Measurements from ENCODE around the gene LZTR1. TPM values are rescaled to one million over a fixed set of nuclear protein-coding genes. Genes with fewer than 3 reads are reported as not detected.

Gene LZTR1
- total RNA-seq, 1 experiment from 2014 or later, result 54.3 TPM

DNA sequence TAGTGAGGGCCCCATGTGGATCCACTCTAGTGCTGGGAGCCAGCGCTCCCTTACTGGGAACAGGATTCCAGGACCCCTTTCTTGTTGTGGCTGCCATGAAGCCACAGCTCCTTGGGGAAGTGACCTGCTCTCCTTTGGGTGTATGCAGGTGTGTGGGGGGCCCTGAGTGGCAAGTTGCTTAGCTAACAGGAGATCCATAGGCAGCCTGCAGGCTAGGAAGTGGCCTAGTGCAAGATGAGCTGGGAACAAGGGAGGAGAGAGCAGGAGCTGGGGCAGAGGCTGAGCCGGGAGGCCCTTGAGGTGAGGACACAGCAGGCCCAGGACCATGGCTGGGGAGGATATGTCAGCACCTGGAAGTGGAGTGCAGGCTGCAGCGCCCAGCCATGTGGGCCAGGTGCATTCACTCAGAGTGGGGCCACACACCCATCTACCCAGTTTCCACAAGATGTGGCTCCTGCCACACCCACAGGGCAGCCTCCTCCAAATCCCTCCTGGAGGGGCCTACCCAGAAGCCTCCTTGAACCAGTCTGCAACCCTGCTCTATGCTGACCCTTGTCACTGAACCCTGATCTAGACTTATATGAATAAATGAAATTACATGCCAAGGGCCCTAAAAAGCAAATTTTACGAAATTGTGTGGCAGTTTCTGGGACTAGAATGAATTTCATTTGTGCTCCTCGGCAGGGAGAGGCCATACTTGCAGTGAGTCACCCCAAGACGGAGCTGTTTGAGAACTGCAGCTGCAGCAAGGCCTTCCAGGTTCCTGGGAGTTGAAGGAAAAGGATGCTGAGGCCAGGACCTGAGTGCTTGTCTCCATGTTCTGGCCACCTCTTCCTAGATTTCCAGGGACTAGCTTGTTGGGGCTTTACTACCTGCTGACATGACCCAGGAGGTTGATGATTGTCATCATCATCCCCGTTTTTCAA lies 16.6 kb downstream of the LZTR1 start:
- peaks cover 18% of the 10 kb centered on the region for H3K4me1 ChIP-seq (ENCODE audit: insufficient read depth, low read length, poor library complexity, severe bottlenecking)
- H3K36me3 ChIP-seq (ENCODE audit: insufficient read depth, low read length, poor library complexity, severe bottlenecking), result peaks cover 21% of the 10 kb centered on the region
- no peak overlapping the region for H3K27ac ChIP-seq (ENCODE audit: low read depth, low read length, poor library complexity, severe bottlenecking)
- H3K27me3 ChIP-seq (replicated peaks; ENCODE audit: insufficient read depth, low read depth, low read length, poor library complexity), result no peaks in the 10 kb centered on the region
- no peak overlapping the region for H3K4me3 ChIP-seq (ENCODE audit: low read depth, low read length, poor library complexity, severe bottlenecking)
- H3K9me3 ChIP-seq (ENCODE audit: low read depth, low read length, poor library complexity, severe bottlenecking), result no peaks in the 10 kb centered on the region
- CTCF ChIA-PET, result no interaction called here
- POLR2A ChIA-PET (ENCODE audit: low non-redundant PET), result no interaction called here
- intact Hi-C loops (cut with micrococcal nuclease; ENCODE audit: unreplicated experiment), result no loop called here
- no TSS peak for BruUV-seq (replicated peaks)
- no peak for DNase-seq (ENCODE audit: low spot score)
- TF ChIP-seq EZH2 (IDR thresholded peaks at IDR 0.05; ENCODE audit: borderline replicate concordance, low read depth, low read length, poor library complexity, severe bottlenecking), result no peak

DNA sequence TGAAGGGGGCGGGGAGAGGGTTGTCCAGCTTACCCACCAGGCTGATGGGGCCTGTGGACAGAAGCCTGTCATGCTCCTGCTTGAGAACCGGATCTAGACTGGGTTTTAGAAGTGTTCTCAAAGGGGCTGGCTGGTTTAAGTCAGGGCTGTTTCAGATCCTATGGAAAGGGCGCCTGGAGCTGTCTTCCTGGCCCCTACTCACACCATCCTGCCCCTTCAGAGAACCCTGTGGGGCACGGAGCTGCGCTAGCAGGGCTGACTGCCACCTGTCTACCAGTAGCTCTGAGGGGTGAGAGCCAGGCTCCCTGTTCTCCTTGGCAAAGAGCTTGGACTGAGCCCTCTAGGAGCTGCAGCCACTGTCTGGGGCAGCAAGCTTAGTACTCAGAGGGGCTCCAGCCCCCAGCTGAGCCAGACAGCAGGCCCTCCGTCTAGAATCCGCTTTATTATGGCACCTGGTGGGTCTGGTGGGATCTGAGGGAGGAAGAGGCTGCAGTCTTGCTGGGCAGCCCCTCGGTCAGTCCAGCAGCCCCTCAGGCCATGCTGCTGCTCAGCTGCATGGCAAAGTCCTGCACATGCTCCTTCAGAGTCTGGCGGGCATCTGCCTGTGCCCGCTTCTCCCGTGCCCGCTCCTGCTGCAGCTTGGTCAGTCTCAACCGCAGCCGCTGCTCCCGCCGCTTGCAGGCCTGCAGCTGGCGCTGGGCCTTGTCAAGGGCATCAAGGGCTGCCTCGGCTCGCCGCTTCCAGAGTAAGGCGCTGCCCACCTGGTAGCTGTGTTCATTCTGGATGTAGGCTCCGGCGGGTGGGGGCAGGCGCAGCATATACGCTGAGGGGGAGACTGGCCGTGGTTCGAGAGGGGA lies 17.5 kb downstream of the LZTR1 start:
- H3K4me1 ChIP-seq (ENCODE audit: insufficient read depth, low read length, poor library complexity, severe bottlenecking), result peaks cover 18% of the 10 kb centered on the region
- DNase-seq (ENCODE audit: low spot score), result no peak
- no peak overlapping the region for H3K27ac ChIP-seq (ENCODE audit: low read depth, low read length, poor library complexity, severe bottlenecking)
- ChIA-PET POLR2A (ENCODE audit: low non-redundant PET) (interaction anchor here (0.6 kb wide), 1 partner anchor 11 kb away, joined by 3 read pairs; no protein-coding TSS in a partner anchor), CTCF (no interaction called here)
- no peak overlapping the region for H3K4me3 ChIP-seq (ENCODE audit: low read depth, low read length, poor library complexity, severe bottlenecking)
- H3K27me3 ChIP-seq (replicated peaks; ENCODE audit: insufficient read depth, low read depth, low read length, poor library complexity), result no peaks in the 10 kb centered on the region
- no peak for TF ChIP-seq EZH2 (IDR thresholded peaks at IDR 0.05; ENCODE audit: borderline replicate concordance, low read depth, low read length, poor library complexity, severe bottlenecking)
- TF ChIP-seq, protein P1, sequence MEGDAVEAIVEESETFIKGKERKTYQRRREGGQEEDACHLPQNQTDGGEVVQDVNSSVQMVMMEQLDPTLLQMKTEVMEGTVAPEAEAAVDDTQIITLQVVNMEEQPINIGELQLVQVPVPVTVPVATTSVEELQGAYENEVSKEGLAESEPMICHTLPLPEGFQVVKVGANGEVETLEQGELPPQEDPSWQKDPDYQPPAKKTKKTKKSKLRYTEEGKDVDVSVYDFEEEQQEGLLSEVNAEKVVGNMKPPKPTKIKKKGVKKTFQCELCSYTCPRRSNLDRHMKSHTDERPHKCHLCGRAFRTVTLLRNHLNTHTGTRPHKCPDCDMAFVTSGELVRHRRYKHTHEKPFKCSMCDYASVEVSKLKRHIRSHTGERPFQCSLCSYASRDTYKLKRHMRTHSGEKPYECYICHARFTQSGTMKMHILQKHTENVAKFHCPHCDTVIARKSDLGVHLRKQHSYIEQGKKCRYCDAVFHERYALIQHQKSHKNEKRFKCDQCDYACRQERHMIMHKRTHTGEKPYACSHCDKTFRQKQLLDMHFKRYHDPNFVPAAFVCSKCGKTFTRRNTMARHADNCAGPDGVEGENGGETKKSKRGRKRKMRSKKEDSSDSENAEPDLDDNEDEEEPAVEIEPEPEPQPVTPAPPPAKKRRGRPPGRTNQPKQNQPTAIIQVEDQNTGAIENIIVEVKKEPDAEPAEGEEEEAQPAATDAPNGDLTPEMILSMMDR (conservative IDR thresholded peaks at IDR 0.05; ENCODE audit: low read depth, low read length), result no peak
- peaks cover 21% of the 10 kb centered on the region for H3K36me3 ChIP-seq (ENCODE audit: insufficient read depth, low read length, poor library complexity, severe bottlenecking)
- no TSS peak for BruUV-seq (replicated peaks)
- H3K9me3 ChIP-seq (ENCODE audit: low read depth, low read length, poor library complexity, severe bottlenecking), result no peaks in the 10 kb centered on the region
- intact Hi-C loops (cut with micrococcal nuclease; ENCODE audit: unreplicated experiment), result loop anchor here (2.0 kb wide), 1 partner anchor 81 kb away; no protein-coding TSS in a partner anchor

DNA sequence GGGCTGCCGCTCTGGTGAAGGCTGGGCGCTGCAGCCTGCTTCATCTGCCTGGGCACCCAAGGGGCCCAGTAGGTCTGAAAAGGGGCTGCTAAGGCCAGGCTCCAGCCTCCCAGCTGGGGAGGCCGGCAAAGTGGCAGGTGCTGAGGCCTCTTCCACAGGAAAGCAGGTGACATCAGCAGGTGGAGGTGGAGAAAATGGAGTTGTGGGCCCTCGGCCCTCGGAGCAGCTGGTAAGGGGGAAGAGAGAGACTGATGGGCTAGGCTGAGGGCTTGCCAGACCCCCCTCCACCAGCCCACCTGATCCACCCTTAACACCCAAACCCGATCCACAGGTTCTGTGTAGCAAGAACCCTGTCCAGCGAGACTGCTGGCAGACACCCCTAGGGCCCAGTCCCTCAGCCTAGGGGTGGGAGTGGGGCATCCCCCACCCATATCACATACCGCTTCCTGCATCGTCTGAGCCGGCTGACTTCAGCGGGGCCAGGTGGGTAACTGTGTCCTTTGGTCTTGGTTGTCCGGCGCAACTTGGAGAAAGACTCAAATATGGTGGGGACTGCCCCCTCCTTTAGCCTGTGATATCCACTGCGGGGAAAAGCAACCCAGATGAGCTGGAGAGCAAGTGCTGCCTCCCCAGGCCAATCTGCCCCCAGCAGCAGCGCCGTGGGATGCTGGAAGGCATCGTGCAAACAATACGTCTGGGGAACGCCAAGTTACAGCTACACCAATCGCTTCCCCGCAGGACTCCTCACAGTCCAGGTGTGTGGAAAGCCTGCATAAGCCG lies 18.3 kb downstream of the LZTR1 start:
- peaks cover 21% of the 10 kb centered on the region for H3K36me3 ChIP-seq (ENCODE audit: insufficient read depth, low read length, poor library complexity, severe bottlenecking)
- CTCF ChIA-PET, result no interaction called here
- H3K4me3 ChIP-seq (ENCODE audit: low read depth, low read length, poor library complexity, severe bottlenecking), result peak overlapping the region; percentile 85
- no peaks in the 10 kb centered on the region for H3K9me3 ChIP-seq (ENCODE audit: low read depth, low read length, poor library complexity, severe bottlenecking)
- no peak for DNase-seq (ENCODE audit: low spot score)
- POLR2A ChIA-PET (ENCODE audit: low non-redundant PET), result interaction anchor here (0.6 kb wide), 1 partner anchor 11 kb away, joined by 3 read pairs; no protein-coding TSS in a partner anchor
- H3K4me1 ChIP-seq (ENCODE audit: insufficient read depth, low read length, poor library complexity, severe bottlenecking), result peaks cover 18% of the 10 kb centered on the region
- intact Hi-C loops (cut with micrococcal nuclease; ENCODE audit: unreplicated experiment), result loop anchor here (2.0 kb wide), 1 partner anchor 82 kb away; no protein-coding TSS in a partner anchor
- no peak for TF ChIP-seq EZH2 (IDR thresholded peaks at IDR 0.05; ENCODE audit: borderline replicate concordance, low read depth, low read length, poor library complexity, severe bottlenecking)
- TF ChIP-seq, protein P1 (conservative IDR thresholded peaks at IDR 0.05; ENCODE audit: low read depth, low read length), result no peak
- peak overlapping the region; percentile 95 for H3K27ac ChIP-seq (ENCODE audit: low read depth, low read length, poor library complexity, severe bottlenecking)
- H3K27me3 ChIP-seq (replicated peaks; ENCODE audit: insufficient read depth, low read depth, low read length, poor library complexity), result no peaks in the 10 kb centered on the region
- no TSS peak for BruUV-seq (replicated peaks)

Measured in A673 (cell line).